H1 (cell line): ENCODE results near the gene TSPAN8.

ENCODE experiments used
- CREB1 ChIP-seq: IDR thresholded peaks from 2 replicates; pipeline ENCODE4 v1.6.1; 2012; ENCODE audit warnings: inconsistent platforms
- CTCF ChIP-seq, 3 experiments: IDR thresholded peaks; 1 replicate in 2 of 3; 2 replicates in 1 of 3; pipeline versions ENCODE4 v1.5.1 to v1.6.1; 2011; ENCODE audit warnings: low read length in 3 of 3, mild to moderate bottlenecking in 3 of 3, inconsistent platforms in 2 of 3, low read depth in 1 of 3, moderate library complexity in 1 of 3; ENCODE audit not compliant: insufficient read depth in 1 of 3; ENCODE audit errors: control extremely low read depth in 1 of 3
- EZH2 ChIP-seq: fragments of 200-600 bp; sonication (generic); IDR thresholded peaks from 2 replicates; pipeline ENCODE4 v1.7.1; 2012; ENCODE audit warnings: low read depth, mild to moderate bottlenecking, moderate library complexity, low read length, inconsistent platforms; ENCODE audit not compliant: severe bottlenecking
- FOSL1 ChIP-seq: IDR thresholded peaks from 2 replicates; pipeline ENCODE4 v1.6.1; 2011; ENCODE audit warnings: mild to moderate bottlenecking, low read depth, low read length, moderate library complexity; ENCODE audit not compliant: insufficient read depth
- GABPA ChIP-seq: IDR thresholded peaks from 2 replicates; pipeline ENCODE4 v1.6.1; 2011; ENCODE audit warnings: mild to moderate bottlenecking, low read length, moderate library complexity, borderline replicate concordance; ENCODE audit not compliant: insufficient read depth
- MAX ChIP-seq: IDR thresholded peaks from 2 replicates; pipeline ENCODE4 v1.6.1; 2012; ENCODE audit warnings: inconsistent platforms
- RAD21 ChIP-seq, 2 experiments: IDR thresholded peaks in 1 of 2; conservative IDR thresholded peaks in 1 of 2; 2 replicates each; pipeline ENCODE4 v1.6.1; 2011; ENCODE audit warnings: low read depth in 2 of 2, low read length in 2 of 2, improper control_type of control experiment in 1 of 2, inconsistent platforms in 1 of 2, mild to moderate bottlenecking in 1 of 2, moderate library complexity in 1 of 2
- SIN3A ChIP-seq, 2 experiments: IDR thresholded peaks in 1 of 2; conservative IDR thresholded peaks in 1 of 2; 2 replicates each; pipeline ENCODE4 v1.6.1; 2011 to 2012; ENCODE audit warnings: low read length in 2 of 2, improper control_type of control experiment in 1 of 2, low read depth in 1 of 2, mild to moderate bottlenecking in 1 of 2
- TBP ChIP-seq: IDR thresholded peaks from 2 replicates; pipeline ENCODE4 v1.6.1; 2011; ENCODE audit warnings: low read depth, low read length, improper control_type of control experiment
- USF2 ChIP-seq: IDR thresholded peaks from 2 replicates; pipeline ENCODE4 v1.6.1; 2011; ENCODE audit warnings: low read length, improper control_type of control experiment
- YY1 ChIP-seq: IDR thresholded peaks from 2 replicates; pipeline ENCODE4 v1.6.1; 2011; ENCODE audit warnings: low read depth, mild to moderate bottlenecking, low read length

- TF ChIP-seq MAX (no peak), RAD21 (IDR thresholded peaks at IDR 0.05 in 1 of 2, conservative IDR thresholded peaks at IDR 0.05 in 1 of 2; ENCODE audit: low read depth in 2 of 2, low read length in 2 of 2) (no peak), EZH2 (no peak), YY1 (no peak), SIN3A (conservative IDR thresholded peaks at IDR 0.05 in 1 of 2, IDR thresholded peaks at IDR 0.05 in 1 of 2; ENCODE audit: low read depth in 1 of 2, low read length in 2 of 2) (no peak), TBP (no peak), CTCF (IDR thresholded peaks at IDR 0.05; ENCODE audit: control extremely low read depth in 1 of 3, insufficient read depth in 1 of 3, low read depth in 1 of 3, low read length in 3 of 3) (no peak), FOSL1 (no peak), CREB1 (no peak), GABPA (no peak), USF2 (no peak)
These were observed 14.8 kb downstream of the TSPAN8 start for GRCh38 chr12:71142956-71143355.
